ENCODE data around the gene RCAN1. TPM values are rescaled to one million over a fixed set of nuclear protein-coding genes. Genes with fewer than 3 reads are reported as not detected.

Gene RCAN1
- total RNA-seq, 1 experiment from 2014 or later, result 9.7 TPM

DNA sequence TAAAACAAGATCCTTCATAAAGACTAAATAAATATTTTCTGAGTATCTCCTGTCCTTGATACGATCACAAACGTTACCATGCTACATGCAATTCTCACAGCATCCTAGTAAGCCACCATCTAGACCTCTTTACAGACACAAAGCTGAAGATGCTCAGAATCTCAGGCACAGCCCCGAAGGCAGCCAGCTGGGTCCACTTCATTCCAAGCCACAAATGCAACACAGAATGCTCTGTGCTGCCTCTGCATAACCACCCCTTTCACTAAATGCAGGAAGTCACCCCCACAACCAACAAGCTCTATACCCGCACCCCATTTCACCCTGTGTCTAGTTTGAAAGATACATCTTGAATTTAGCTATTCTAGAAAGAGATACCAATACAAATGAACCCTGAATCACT, 12.9 kb downstream of the RCAN1 start:
- TF ChIP-seq JUND (IDR thresholded peaks at IDR 0.05) (no peak), EZH2 (IDR thresholded peaks at IDR 0.05) (no peak), CBX3 (IDR thresholded peaks at IDR 0.05; ENCODE audit: low read depth) (no peak)
- TF ChIP-seq, protein P1, sequence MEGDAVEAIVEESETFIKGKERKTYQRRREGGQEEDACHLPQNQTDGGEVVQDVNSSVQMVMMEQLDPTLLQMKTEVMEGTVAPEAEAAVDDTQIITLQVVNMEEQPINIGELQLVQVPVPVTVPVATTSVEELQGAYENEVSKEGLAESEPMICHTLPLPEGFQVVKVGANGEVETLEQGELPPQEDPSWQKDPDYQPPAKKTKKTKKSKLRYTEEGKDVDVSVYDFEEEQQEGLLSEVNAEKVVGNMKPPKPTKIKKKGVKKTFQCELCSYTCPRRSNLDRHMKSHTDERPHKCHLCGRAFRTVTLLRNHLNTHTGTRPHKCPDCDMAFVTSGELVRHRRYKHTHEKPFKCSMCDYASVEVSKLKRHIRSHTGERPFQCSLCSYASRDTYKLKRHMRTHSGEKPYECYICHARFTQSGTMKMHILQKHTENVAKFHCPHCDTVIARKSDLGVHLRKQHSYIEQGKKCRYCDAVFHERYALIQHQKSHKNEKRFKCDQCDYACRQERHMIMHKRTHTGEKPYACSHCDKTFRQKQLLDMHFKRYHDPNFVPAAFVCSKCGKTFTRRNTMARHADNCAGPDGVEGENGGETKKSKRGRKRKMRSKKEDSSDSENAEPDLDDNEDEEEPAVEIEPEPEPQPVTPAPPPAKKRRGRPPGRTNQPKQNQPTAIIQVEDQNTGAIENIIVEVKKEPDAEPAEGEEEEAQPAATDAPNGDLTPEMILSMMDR (IDR thresholded peaks at IDR 0.05 in 2 of 3, conservative IDR thresholded peaks at IDR 0.05 in 1 of 3; ENCODE audit: borderline replicate concordance in 1 of 3, insufficient read depth in 1 of 3, low read depth in 2 of 3, low read length in 2 of 3), result no peak
- intact Hi-C loops (cut with micrococcal nuclease), result no loop called here
- no peaks in the 10 kb centered on the region for H3K36me3 ChIP-seq (ENCODE audit: control insufficient read depth in 1 of 2, insufficient read depth in 2 of 2, low read length in 2 of 2)
- H3K9ac ChIP-seq (ENCODE audit: low read length), result no peak overlapping the region
- no peak overlapping the region for H3K4me3 ChIP-seq (replicated peaks in 1 of 2; ENCODE audit: low read depth in 1 of 2, low read length in 2 of 2)
- peaks cover 21 to 30% of the 10 kb centered on the region in 2 experiments for H3K4me1 ChIP-seq (ENCODE audit: control insufficient read depth in 1 of 2, insufficient read depth in 2 of 2, low read length in 2 of 2)
- H2AFZ ChIP-seq (ENCODE audit: low read depth, low read length, poor library complexity, severe bottlenecking), result no peak overlapping the region
- H3K9me2 ChIP-seq (ENCODE audit: insufficient read depth), result no peaks in the 10 kb centered on the region
- no peaks in the 10 kb centered on the region for H3K9me3 ChIP-seq (ENCODE audit: control insufficient read depth in 1 of 2, insufficient read depth in 1 of 2, low read depth in 1 of 2, low read length in 2 of 2)
- DNase-seq (ENCODE audit: low read depth, low spot score) (no peak), ATAC-seq (no peak)
- ChIA-PET CTCF (interaction anchor here (1.1 to 2.6 kb wide), 10 partner anchors 8 to 240 kb away, joined by 3 to 23 read pairs (median 8); partner anchors contain the start of gene RCAN1), RAD21 (ENCODE audit: low non-redundant PET in 1 of 2, low total read pairs in 2 of 2, uncharacterized antibody in 2 of 2, unreplicated experiment in 2 of 2) (no interaction called here), POLR2A (no interaction called here)
- no peaks in the 10 kb centered on the region for H3K79me2 ChIP-seq (ENCODE audit: insufficient read depth, low read length)
- no peaks in the 10 kb centered on the region for H4K20me1 ChIP-seq (ENCODE audit: insufficient read depth)
- H3K27ac ChIP-seq (ENCODE audit: low read depth, low read length), result no peak overlapping the region
- no TSS peak for BruUV-seq (replicated peaks)
- no peaks in the 10 kb centered on the region for H3K27me3 ChIP-seq (ENCODE audit: insufficient read depth, low read length)
- no peak overlapping the region for H3K4me2 ChIP-seq (ENCODE audit: low read length)

DNA sequence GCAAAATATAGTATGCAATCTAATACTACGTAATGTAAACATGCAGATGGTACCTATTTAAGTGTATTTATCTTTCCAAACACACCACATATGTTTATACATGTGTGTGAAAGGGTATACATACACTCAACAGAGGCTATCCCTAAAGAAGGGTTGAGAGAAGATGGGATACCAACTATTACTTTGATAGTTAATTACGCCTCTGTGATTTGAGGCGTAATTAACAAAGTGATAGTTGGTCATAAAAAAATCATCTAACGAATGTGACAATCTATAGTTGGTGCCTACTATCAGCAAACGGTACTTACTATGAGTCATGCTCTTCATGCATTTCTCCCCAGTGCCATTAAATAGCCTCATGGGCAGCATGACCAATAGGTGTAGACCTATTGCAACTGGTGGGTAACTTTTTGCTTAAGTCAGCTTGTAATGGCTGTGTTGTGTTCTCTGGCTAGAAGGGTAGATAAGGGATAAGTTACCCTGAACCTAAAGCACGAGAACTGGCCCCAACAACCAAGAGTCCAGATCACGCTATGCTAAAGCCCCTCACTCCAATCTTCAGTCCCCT, 15.3 kb downstream of the RCAN1 start:
- Histone ChIP-seq H3K36me3 (ENCODE audit: control insufficient read depth in 1 of 2, insufficient read depth in 2 of 2, low read length in 2 of 2) (no peaks in the 10 kb centered on the region), H3K4me2 (ENCODE audit: low read length) (peak overlapping the region; percentile 59), H3K79me2 (ENCODE audit: insufficient read depth, low read length) (no peaks in the 10 kb centered on the region), H3K4me3 (replicated peaks in 1 of 2; ENCODE audit: low read depth in 1 of 2, low read length in 2 of 2) (peak overlapping the region in 1 of 2 experiments; percentile 14; a peak in 1 of 4 replicates), H4K20me1 (ENCODE audit: insufficient read depth) (no peaks in the 10 kb centered on the region), H3K27me3 (ENCODE audit: insufficient read depth, low read length) (no peaks in the 10 kb centered on the region), H3K9ac (ENCODE audit: low read length) (no peak overlapping the region), H3K4me1 (ENCODE audit: control insufficient read depth in 1 of 2, insufficient read depth in 2 of 2, low read length in 2 of 2) (peaks cover 21 to 30% of the 10 kb centered on the region in 2 experiments), H3K27ac (ENCODE audit: low read depth, low read length) (no peak overlapping the region), H3K9me3 (ENCODE audit: control insufficient read depth in 1 of 2, insufficient read depth in 1 of 2, low read depth in 1 of 2, low read length in 2 of 2) (no peaks in the 10 kb centered on the region), H3K9me2 (ENCODE audit: insufficient read depth) (no peaks in the 10 kb centered on the region), H2AFZ (ENCODE audit: low read depth, low read length, poor library complexity, severe bottlenecking) (no peak overlapping the region)
- DNase-seq (ENCODE audit: low read depth, low spot score), result no peak
- no peak for TF ChIP-seq TCF7L2 (IDR thresholded peaks at IDR 0.05; ENCODE audit: borderline replicate concordance, extremely low read depth, insufficient read depth, insufficient read length)
- no peak for TF ChIP-seq YY1 (IDR thresholded peaks at IDR 0.05; ENCODE audit: extremely low read depth, insufficient replicate concordance, low read depth, low read length)
- no peak for TF ChIP-seq SP1 (IDR thresholded peaks at IDR 0.05; ENCODE audit: low read depth)
- BruUV-seq (replicated peaks), result no TSS peak
- intact Hi-C loops (cut with micrococcal nuclease), result no loop called here
- ChIA-PET POLR2A (no interaction called here), CTCF (interaction anchor here (0.7 to 1.7 kb wide), 2 partner anchors 31 to 89 kb away, joined by 3 to 9 read pairs; no protein-coding TSS in a partner anchor), RAD21 (ENCODE audit: low non-redundant PET in 1 of 2, low total read pairs in 2 of 2, uncharacterized antibody in 2 of 2, unreplicated experiment in 2 of 2) (no interaction called here)
- peak; percentile 57 for ATAC-seq
